Muscle layer of colon (tissue), 2 donors: ENCODE data around the gene ZNF730.
A peak's percentile ranks its signal among the peaks of the same experiment; 100 is the strongest.
"Not testable (repeated sequence)": the region's sequence is repeated elsewhere in the genome, so short reads cannot be mapped to it uniquely, and the experiment has no call there.

Source experiments
- H3K27ac ChIP-seq: one replicate; pipeline ENCODE4 v1.7.0; 2013; ENCODE audit warnings: low read depth, mild to moderate bottlenecking, low read length, moderate library complexity
- H3K27me3 ChIP-seq, 2 donors: one replicate each; pipeline ENCODE4 v1.7.0; 2013; ENCODE audit warnings: low read length in 2 of 2, mild to moderate bottlenecking in 2 of 2; ENCODE audit not compliant: insufficient read depth in 2 of 2, control insufficient read depth in 1 of 2
- H3K36me3 ChIP-seq: one replicate; pipeline ENCODE4 v1.7.0; 2013; ENCODE audit warnings: mild to moderate bottlenecking, low read length; ENCODE audit not compliant: insufficient read depth
- H3K4me1 ChIP-seq: one replicate; pipeline ENCODE4 v1.7.0; 2013; ENCODE audit warnings: mild to moderate bottlenecking, low read length; ENCODE audit not compliant: insufficient read depth
- H3K4me3 ChIP-seq, 2 donors: one replicate each; pipeline ENCODE4 v1.7.0; 2013; ENCODE audit warnings: low read length in 2 of 2, low read depth in 1 of 2, mild to moderate bottlenecking in 1 of 2, moderate library complexity in 1 of 2
- H3K9ac ChIP-seq: one replicate; pipeline ENCODE4 v1.7.0; 2013; ENCODE audit warnings: low read length
- H3K9me3 ChIP-seq: one replicate; pipeline ENCODE4 v1.7.0; 2013; ENCODE audit warnings: mild to moderate bottlenecking, low read length
- donor health status: abdominal sarcoma.
- donor health status: Adenocarcinoma of cecum.

Gene ZNF730

DNA sequence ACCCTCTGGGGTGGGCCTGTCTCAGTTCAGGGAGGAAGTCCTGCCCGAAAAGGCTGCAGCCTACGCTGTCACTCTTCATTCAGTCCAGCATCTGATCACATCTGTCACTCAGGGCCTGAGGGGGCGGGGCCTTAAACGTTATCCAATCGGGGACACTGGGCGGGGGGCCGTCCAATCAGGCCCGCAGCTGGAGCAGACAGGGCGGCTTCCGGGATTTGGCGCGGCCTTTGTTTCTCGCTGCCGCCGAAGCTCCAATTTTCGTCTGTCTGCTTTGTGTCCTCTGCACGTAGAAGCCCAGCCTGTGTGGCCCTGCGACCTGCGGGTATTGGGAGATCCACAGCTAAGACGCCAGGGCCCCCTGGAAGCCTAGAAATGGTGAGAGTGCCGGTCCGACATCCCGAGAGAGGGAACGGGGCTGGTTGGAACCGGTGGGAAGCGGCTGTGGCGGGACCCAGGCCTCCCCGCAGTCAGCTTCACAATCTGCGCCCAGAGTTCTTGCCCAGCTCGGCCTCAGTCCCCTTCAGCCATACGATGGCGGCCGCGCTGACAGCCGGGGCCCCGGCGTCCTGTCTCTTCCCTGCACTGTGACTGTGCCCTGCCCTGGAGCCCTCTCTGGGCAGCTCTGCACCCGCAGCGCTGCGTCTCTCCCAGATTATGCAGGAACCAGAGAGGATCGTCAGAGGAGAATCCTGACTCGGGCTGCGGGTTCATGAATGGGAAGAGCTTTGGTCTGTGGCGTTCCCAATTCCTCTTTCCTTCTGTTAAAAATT is at the start of gene ZNF730:
TSS of gene ZNF730 (plus strand) at position 224 of the 770 bp plus-strand sequence. CDS start at position 373, 149 bp downstream.
- Histone ChIP-seq H3K4me3 (peak within 1 kb of the TSS; percentile 21 to 59), H3K4me1 (peaks cover 8% of the 10 kb centered on the region), H3K27ac (no peak within 1 kb of the TSS), H3K9ac (no peak within 1 kb of the TSS), H3K27me3 (no peaks in the 10 kb centered on the region), H3K36me3 (no peaks in the 10 kb centered on the region), H3K9me3 (no peaks in the 10 kb centered on the region)

DNA sequence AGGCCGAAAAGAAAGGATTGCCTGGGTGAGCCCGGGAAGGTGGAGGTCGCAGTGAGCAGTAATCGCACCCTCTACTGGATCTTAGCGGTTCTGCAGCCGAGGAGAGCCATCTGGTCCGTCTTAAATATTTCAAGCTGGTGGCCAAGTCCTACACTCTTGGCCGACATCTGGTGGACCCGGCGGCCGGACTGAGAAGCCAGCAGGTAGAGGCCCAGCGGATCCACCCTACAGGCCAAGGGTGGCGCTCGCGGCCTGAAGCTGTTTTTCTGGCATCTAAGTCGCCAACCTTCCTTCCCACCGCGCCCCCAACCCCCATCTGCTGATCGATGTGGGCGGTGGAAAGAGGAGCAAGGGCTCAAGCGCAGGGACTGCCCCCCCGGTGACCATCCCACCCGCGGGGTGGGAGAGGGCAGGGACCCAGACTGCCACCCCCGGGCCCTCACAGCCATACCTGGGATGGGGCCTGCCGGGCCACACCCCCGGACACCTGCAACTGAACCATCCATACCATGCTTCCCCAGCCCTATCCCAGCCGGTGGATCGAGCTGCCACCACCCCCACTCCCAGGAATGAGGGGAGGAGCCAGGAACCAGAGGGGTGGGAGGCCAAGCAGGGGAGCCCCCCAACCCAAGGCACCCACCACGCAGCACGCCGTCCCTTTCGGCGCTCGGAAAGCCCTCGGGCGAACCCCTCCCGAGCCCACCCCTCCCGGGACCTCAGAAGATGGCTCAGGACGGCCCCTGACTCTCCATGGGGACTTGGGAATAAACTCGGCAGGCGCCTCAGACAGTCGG is 46.3 kb upstream of the ZNF730 start:
- Histone ChIP-seq H3K27ac (no peak overlapping the region), H3K27me3 (peaks cover 0 to 13% of the 10 kb centered on the region in 2 donors), H3K9ac (no peak overlapping the region), H3K36me3 (no peaks in the 10 kb centered on the region), H3K4me1 (no peaks in the 10 kb centered on the region), H3K9me3 (no peaks in the 10 kb centered on the region), H3K4me3 (peak overlapping the region in 1 of 2 donors; percentile 5)

DNA sequence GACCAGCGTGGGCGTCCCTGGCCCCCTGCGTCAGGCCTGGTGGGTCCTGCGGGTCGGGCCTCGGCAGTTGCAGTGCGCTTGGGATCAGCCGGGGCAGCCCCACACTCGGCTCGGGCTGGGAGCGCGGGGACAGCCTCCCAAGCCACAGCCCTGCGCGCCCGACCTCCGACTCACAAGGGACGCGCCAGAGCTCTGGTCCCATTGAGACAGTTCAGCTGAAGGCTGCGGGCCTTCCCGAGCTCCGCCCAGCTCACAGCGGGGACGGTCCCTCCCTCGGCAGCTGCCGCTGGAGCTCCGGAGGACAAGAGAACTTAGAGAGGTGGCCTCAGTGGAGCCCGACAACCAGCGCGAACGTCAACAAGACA is 45.7 kb upstream of the ZNF730 start:
- Histone ChIP-seq H3K27me3 (peaks cover 0 to 15% of the 10 kb centered on the region in 2 donors), H3K9ac (no peak overlapping the region)

DNA sequence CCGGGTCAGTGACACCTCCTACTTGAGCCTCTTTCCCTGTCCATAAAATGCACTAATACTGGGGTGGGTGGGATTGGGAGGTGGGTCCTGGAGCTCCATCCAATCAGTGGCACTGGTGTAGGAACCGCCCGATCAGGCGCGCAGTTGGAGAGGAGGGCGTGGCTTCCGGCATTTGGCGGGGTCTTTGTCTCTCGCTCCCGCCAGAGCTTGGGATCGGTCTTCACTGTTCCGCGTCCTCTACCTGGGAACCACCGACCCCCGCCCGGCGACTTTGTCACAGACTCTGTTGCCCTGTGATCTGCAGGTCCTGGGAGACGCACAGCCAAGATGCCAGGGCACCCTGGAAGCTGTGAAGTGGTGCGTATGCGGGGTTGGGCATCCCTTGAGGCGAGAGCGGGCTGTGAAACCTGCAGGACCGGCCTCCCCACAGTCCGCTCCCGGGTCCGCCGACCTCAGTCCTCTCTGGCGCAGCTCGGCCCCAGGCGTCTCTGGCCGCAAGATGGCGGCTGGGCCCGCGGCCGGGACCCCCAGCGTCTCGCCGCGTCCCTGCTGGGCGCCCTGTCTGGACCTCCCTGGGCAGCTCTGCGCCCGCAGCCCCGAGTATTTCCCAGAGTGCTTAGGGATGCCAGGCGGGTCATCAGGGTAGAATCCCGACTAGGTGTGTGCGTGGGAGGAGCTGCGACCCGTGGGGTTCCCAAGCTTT is 41.6 kb upstream of the ZNF730 start:
- H3K27ac ChIP-seq, result no peak overlapping the region
- H3K36me3 ChIP-seq, result no peaks in the 10 kb centered on the region
- no peaks in the 10 kb centered on the region for H3K4me1 ChIP-seq
- H3K9me3 ChIP-seq, result no peaks in the 10 kb centered on the region
- peaks cover 0 to 15% of the 10 kb centered on the region in 2 donors for H3K27me3 ChIP-seq
- H3K9ac ChIP-seq, result no peak overlapping the region
- peak overlapping the region; percentile 50 to 52 for H3K4me3 ChIP-seq

More for the DNA sequence above, 45.7 kb upstream of the ZNF730 start:
- Histone ChIP-seq H3K36me3 (no peaks in the 10 kb centered on the region), H3K4me1 (no peaks in the 10 kb centered on the region), H3K9me3 (no peaks in the 10 kb centered on the region), H3K27ac (no peak overlapping the region), H3K4me3 (no peak overlapping the region)

DNA sequence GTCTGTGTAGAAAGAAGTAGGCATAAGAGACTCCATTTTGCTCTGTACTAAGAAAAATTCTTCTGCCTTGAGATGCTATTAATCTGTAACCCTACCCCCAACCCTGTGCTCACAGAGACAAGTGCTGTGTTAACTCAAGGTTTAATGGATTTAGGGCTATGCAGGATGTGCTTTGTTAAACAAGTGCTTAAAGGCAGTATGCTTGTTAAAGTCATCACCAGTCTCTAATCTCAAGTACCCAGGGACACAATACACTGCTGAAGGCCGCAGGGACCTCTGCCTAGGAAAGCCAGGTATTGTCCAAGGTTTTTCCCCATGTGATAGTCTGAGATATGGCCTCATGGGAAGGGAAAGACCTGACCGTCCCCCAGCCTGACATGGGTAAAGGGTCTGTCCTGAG is 39.0 kb upstream of the ZNF730 start:
- not testable (repeated sequence) for H3K4me1 ChIP-seq, H3K27me3 ChIP-seq, H3K36me3 ChIP-seq, H3K9me3 ChIP-seq, H3K27ac ChIP-seq, H3K9ac ChIP-seq, H3K4me3 ChIP-seq

DNA sequence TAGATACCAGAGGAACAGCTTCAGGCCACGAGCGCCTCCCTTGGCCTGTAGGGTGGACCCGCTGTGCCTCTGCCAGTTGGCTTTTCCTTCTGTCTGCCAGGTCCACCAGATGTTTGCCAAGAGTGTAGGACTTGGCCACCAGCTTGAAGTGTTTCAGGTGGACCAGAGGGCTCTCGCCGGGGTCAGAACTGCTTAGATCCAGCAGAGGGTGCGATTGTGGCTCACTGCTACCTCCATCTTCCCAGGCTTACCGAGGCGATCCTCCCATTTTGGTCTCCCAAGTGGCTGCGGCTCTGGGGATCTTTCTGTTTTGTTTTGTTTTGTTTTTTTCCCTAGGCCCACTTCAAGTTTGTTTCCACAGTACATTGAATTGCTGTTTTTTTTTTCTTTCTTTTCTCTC is 23.0 kb upstream of the ZNF730 start:
- H3K9me3 ChIP-seq, result no peaks in the 10 kb centered on the region
- no peak overlapping the region for H3K27ac ChIP-seq
- no peaks in the 10 kb centered on the region for H3K4me1 ChIP-seq

DNA sequence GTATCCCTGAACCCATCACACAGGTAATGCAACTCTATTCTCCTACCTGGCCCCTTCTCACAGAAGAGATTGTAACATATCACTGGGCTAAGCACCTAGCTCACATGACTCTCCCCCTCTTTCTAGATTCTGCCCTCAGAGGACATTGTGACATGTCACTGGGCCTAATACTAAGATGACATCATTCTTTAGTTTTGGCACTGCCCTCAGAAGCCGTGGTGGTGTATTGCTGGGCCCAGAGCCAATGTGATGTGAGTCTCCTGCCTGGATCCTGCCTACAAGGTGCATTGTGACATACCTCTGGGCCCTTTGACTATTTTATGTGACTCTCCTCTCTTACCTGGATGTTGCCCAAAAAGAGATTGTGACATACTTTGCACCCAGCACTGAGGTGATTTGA is 21.4 kb upstream of the ZNF730 start:
- H3K4me1 ChIP-seq, result no peaks in the 10 kb centered on the region
- no peak overlapping the region for H3K4me3 ChIP-seq
- no peaks in the 10 kb centered on the region for H3K36me3 ChIP-seq
- H3K27ac ChIP-seq, result no peak overlapping the region
- no peak overlapping the region for H3K9ac ChIP-seq
- no peaks in the 10 kb centered on the region for H3K27me3 ChIP-seq
- no peaks in the 10 kb centered on the region for H3K9me3 ChIP-seq

More for the DNA sequence above, 23.0 kb upstream of the ZNF730 start:
- no peak overlapping the region for H3K4me3 ChIP-seq
- H3K9ac ChIP-seq, result no peak overlapping the region
- no peaks in the 10 kb centered on the region for H3K27me3 ChIP-seq
- H3K36me3 ChIP-seq, result no peaks in the 10 kb centered on the region

DNA sequence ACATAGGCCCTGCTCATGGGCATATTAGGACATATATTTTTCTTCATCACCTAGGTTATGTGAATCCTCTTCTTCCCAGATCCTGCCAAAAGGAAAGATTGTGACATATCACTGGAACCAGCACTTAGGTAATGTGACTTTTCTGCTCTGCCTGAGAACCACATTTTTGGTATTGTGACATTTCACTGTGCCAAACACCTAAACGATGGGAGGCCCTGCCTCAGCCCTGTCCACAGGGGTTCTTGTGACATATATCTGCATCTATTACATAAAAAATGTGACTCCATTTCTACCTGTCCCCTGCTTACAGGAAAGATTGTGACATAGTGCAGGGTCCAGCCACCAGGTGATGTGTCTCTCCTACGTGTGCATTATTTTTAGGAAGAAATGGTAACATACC is 18.5 kb upstream of the ZNF730 start:
- no peak overlapping the region for H3K9ac ChIP-seq
- no peaks in the 10 kb centered on the region for H3K36me3 ChIP-seq
- H3K27ac ChIP-seq, result no peak overlapping the region
- no peaks in the 10 kb centered on the region for H3K4me1 ChIP-seq
- H3K27me3 ChIP-seq, result no peaks in the 10 kb centered on the region
- H3K9me3 ChIP-seq, result no peaks in the 10 kb centered on the region
- H3K4me3 ChIP-seq, result no peak overlapping the region

DNA sequence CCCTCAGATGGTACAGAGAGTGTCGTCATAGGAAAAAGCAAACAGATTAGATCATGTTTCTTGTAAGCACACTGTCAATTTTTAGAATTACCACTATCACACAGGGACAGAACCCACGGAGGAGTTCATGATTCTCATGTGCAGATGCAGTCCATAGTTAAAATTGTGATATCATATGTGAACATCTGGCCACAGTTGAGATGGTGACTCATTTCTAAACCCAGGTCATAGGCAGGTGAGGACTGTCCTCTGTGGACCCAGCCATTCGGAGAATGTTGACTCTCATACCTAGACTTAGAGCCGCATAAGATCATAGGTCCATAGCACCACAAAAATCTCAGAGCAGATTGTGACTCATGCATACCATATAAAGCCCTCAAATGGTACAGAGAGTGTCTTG is 17.8 kb upstream of the ZNF730 start:
- Histone ChIP-seq H3K27ac (no peak overlapping the region), H3K4me1 (no peaks in the 10 kb centered on the region), H3K9ac (no peak overlapping the region), H3K9me3 (no peaks in the 10 kb centered on the region), H3K36me3 (no peaks in the 10 kb centered on the region), H3K4me3 (no peak overlapping the region), H3K27me3 (no peaks in the 10 kb centered on the region)

DNA sequence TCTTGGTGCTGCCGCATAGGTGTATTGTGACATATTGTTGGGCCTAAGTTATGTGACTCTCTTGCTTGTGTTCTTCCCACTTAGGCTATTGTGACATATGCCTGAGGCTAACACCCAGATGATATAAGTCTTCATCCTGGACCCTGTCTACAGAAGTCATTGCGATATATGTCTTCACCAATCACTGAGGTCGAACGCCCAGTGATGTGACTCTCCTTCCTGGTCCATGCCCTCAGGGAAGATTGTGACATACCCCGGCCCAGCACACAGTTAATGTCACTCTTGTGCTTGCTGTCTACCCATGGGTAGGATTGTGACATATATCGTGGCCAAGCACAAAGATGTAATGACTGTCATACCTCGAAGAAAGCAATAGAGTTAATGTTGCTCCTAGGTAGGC is 16.9 kb upstream of the ZNF730 start:
- Histone ChIP-seq H3K27me3 (no peaks in the 10 kb centered on the region), H3K27ac (no peak overlapping the region), H3K36me3 (no peaks in the 10 kb centered on the region), H3K4me1 (no peaks in the 10 kb centered on the region), H3K9me3 (no peaks in the 10 kb centered on the region), H3K4me3 (no peak overlapping the region), H3K9ac (no peak overlapping the region)

DNA sequence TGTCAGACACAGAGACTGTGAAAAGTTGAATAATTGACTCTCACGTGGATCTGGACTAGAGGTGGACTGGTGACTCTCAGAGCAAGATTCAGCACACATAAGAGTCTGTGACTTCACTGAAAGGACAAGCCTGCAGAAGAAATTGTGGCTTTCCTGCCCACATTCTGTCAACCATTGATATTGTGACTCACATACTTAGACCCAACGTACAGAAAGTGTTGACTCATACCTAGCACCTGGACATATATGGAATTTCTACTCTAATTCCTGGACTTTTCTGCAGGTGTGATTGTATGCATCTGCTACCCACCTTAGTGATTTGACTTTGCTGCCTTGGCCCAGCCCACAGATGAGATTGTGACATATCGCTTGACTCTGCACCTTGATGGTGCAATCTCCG is 15.6 kb upstream of the ZNF730 start:
- Histone ChIP-seq H3K4me3 (no peak overlapping the region), H3K9ac (no peak overlapping the region), H3K9me3 (no peaks in the 10 kb centered on the region), H3K27ac (no peak overlapping the region), H3K27me3 (no peaks in the 10 kb centered on the region), H3K4me1 (no peaks in the 10 kb centered on the region), H3K36me3 (no peaks in the 10 kb centered on the region)
